Type B pancreatic cell (in vitro differentiated cells): Measurements from ENCODE around the gene ZC3H7B. TPM values are rescaled to one million over a fixed set of nuclear protein-coding genes. Genes with fewer than 3 reads are reported as not detected.
A peak's percentile ranks its signal among the peaks of the same experiment; 100 is the strongest.
"Not testable (repeated sequence)": the region's sequence is repeated elsewhere in the genome, so short reads cannot be mapped to it uniquely, and the experiment has no call there.

Experiments used
- DNase-seq: peaks from one replicate; pipeline ENCODE4 v3.0.0; 2021; ENCODE audit warnings: mixed read lengths; ENCODE audit not compliant: unreplicated experiment; ENCODE audit errors: extremely low spot score
- H3K27ac Mint-ChIP-seq: 2 replicates; pipeline ENCODE4 v1.8.0; 2021; ENCODE audit warnings: mild to moderate bottlenecking, mixed read lengths
- H3K27me3 Mint-ChIP-seq: 2 replicates; pipeline ENCODE4 v1.8.0; 2021; ENCODE audit warnings: mixed read lengths
- H3K36me3 Mint-ChIP-seq: 2 replicates; pipeline ENCODE4 v1.8.0; 2021; ENCODE audit warnings: mixed read lengths
- H3K4me1 Mint-ChIP-seq: one replicate; pipeline ENCODE4 v1.8.0; 2021; ENCODE audit warnings: mixed read lengths; ENCODE audit not compliant: unreplicated experiment
- H3K4me3 Mint-ChIP-seq: 2 replicates; pipeline ENCODE4 v1.8.0; 2021; ENCODE audit warnings: mild to moderate bottlenecking, mixed read lengths
- H3K9me3 Mint-ChIP-seq: 2 replicates; pipeline ENCODE4 v1.8.0; 2021; ENCODE audit warnings: mixed read lengths
- total RNA-seq: library from RNA; stranded (reverse); gene quantifications from 2 replicates; pipeline ENCODE4 v1.2.1, GENCODE V29; 2021; ENCODE audit warnings: low replicate concordance
- TF ChIP-seq, protein P1 (sequence below): fragments of 200-600 bp; sonication (generic); conservative IDR thresholded peaks from 2 replicates; pipeline ENCODE4 v1.5.0; 2021; ENCODE audit warnings: antibody characterized with exemption, mild to moderate bottlenecking

The ZC3H7B gene
- total RNA-seq, 1 donor from 2014 or later = 74.3 TPM

- Mint-ChIP-seq H3K9me3 (no peaks in the 10 kb centered on the region), H3K4me3 (no peak overlapping the region), H3K27ac (peak overlapping the region; percentile 5), H3K36me3 (no peaks in the 10 kb centered on the region), H3K27me3 (no peaks in the 10 kb centered on the region), H3K4me1 (no peaks in the 10 kb centered on the region)
- TF ChIP-seq, protein P1, sequence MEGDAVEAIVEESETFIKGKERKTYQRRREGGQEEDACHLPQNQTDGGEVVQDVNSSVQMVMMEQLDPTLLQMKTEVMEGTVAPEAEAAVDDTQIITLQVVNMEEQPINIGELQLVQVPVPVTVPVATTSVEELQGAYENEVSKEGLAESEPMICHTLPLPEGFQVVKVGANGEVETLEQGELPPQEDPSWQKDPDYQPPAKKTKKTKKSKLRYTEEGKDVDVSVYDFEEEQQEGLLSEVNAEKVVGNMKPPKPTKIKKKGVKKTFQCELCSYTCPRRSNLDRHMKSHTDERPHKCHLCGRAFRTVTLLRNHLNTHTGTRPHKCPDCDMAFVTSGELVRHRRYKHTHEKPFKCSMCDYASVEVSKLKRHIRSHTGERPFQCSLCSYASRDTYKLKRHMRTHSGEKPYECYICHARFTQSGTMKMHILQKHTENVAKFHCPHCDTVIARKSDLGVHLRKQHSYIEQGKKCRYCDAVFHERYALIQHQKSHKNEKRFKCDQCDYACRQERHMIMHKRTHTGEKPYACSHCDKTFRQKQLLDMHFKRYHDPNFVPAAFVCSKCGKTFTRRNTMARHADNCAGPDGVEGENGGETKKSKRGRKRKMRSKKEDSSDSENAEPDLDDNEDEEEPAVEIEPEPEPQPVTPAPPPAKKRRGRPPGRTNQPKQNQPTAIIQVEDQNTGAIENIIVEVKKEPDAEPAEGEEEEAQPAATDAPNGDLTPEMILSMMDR = no peak
- DNase-seq = no peak
Observed at GRCh38 chr22:41397143-41397811, 96.0 kb downstream of the ZC3H7B start.

- no peaks in the 10 kb centered on the region for H3K27me3 Mint-ChIP-seq
- H3K9me3 Mint-ChIP-seq = no peaks in the 10 kb centered on the region
- TF ChIP-seq, protein P1 = no peak
- H3K27ac Mint-ChIP-seq = no peak overlapping the region
- DNase-seq = no peak
- H3K4me1 Mint-ChIP-seq = peaks cover 5% of the 10 kb centered on the region
- no peaks in the 10 kb centered on the region for H3K36me3 Mint-ChIP-seq
- H3K4me3 Mint-ChIP-seq = no peak overlapping the region
Observed at GRCh38 chr22:41398921-41399320, 97.6 kb downstream of the ZC3H7B start.

GRCh38 chr22:41401781-41402648 lies 100.7 kb downstream of the ZC3H7B start:
- H3K4me1 Mint-ChIP-seq = peaks cover 5% of the 10 kb centered on the region
- no peaks in the 10 kb centered on the region for H3K27me3 Mint-ChIP-seq
- H3K9me3 Mint-ChIP-seq = no peaks in the 10 kb centered on the region
- no peak overlapping the region for H3K27ac Mint-ChIP-seq
- no peaks in the 10 kb centered on the region for H3K36me3 Mint-ChIP-seq
- no peak overlapping the region for H3K4me3 Mint-ChIP-seq
- TF ChIP-seq, protein P1 = no peak
- no peak for DNase-seq

- not testable (repeated sequence) for H3K27me3 Mint-ChIP-seq, H3K36me3 Mint-ChIP-seq, H3K27ac Mint-ChIP-seq, DNase-seq, H3K4me3 Mint-ChIP-seq, H3K4me1 Mint-ChIP-seq, H3K9me3 Mint-ChIP-seq
Observed at GRCh38 chr22:41402851-41403250, 101.5 kb downstream of the ZC3H7B start.

GRCh38 chr22:41403532-41404318 lies 102.4 kb downstream of the ZC3H7B start:
- Mint-ChIP-seq H3K4me3 (peak overlapping the region; percentile 23), H3K27ac (peak overlapping the region; percentile 71), H3K27me3 (no peaks in the 10 kb centered on the region), H3K4me1 (peaks cover 5% of the 10 kb centered on the region), H3K36me3 (no peaks in the 10 kb centered on the region), H3K9me3 (no peaks in the 10 kb centered on the region)
- DNase-seq = peak; percentile 84
- TF ChIP-seq, protein P1 = peak; percentile 98
